K562 (cell line): ENCODE results near the gene ADGRG1. TPM values are rescaled to one million over a fixed set of nuclear protein-coding genes. Genes with fewer than 3 reads are reported as not detected.

Experiments
- ATF3 ChIP-seq, 2 experiments: fragments of 450-650 bp in 1 of 2; sonication (generic) in 1 of 2; formaldehyde crosslinking in 1 of 2; IDR thresholded peaks in 1 of 2; conservative IDR thresholded peaks in 1 of 2; 2 replicates each; pipeline versions ENCODE4 v1.6.1 to v1.8.1; 2016 to 2023; ENCODE audit warnings: mild to moderate bottlenecking in 2 of 2, moderate library complexity in 2 of 2, inconsistent platforms in 1 of 2, missing genetic modification reagents in 1 of 2
- HDAC6 ChIP-seq: IDR thresholded peaks from 2 replicates; pipeline ENCODE4 v1.6.1; 2012; ENCODE audit warnings: low read depth, mild to moderate bottlenecking, control low read depth, inconsistent platforms, low read length, moderate library complexity
- IRF2 ChIP-seq: sonication (generic); formaldehyde crosslinking; IDR thresholded peaks from 2 replicates; pipeline ENCODE4 v1.8.1; 2022; ENCODE audit warnings: mild to moderate bottlenecking, missing genetic modification reagents
- MTA1 ChIP-seq: fragments of 450-650 bp; IDR thresholded peaks from 2 replicates; pipeline ENCODE4 v1.6.1; 2017; ENCODE audit warnings: borderline replicate concordance
- PYGO2 ChIP-seq: fragments of 450-650 bp; IDR thresholded peaks from 2 replicates; pipeline ENCODE4 v1.6.1; 2016; ENCODE audit warnings: mild to moderate bottlenecking, missing genetic modification characterization, moderate library complexity, missing compliant biosample characterization
- RBBP5 ChIP-seq: fragments of 200-600 bp; sonication (generic); IDR thresholded peaks from 2 replicates; pipeline ENCODE4 v1.6.1; 2012; ENCODE audit warnings: borderline replicate concordance, mild to moderate bottlenecking, low read length, control low read depth, inconsistent platforms; ENCODE audit not compliant: insufficient read depth, poor library complexity, severe bottlenecking
- RBM14 ChIP-seq: fragments of 200-400 bp; formaldehyde crosslinking; IDR thresholded peaks from 2 replicates; pipeline ENCODE4 v1.6.1; 2018; ENCODE audit warnings: low read depth, mild to moderate bottlenecking, low read length, moderate library complexity, borderline replicate concordance; ENCODE audit not compliant: insufficient read depth
- U2AF1 ChIP-seq: fragments of 200-400 bp; formaldehyde crosslinking; optimal IDR thresholded peaks from 2 replicates; pipeline ENCODE3; 2017; ENCODE audit warnings: mild to moderate bottlenecking, low read depth, low read length, moderate library complexity
- ZBTB11 ChIP-seq, 3 experiments: fragments of 200-800 bp in 1 of 3; fragments of 250-450 bp in 1 of 3; fragments of 450-650 bp in 1 of 3; sonication (Bioruptor Pico) in 1 of 3; sonication (Bioruptor generic) in 1 of 3; formaldehyde crosslinking in 1 of 3; IDR thresholded peaks; 2 replicates each; pipeline versions ENCODE4 v1.6.1 to v1.8.0; 2016 to 2022; ENCODE audit warnings: mild to moderate bottlenecking in 2 of 3, missing genetic modification characterization in 2 of 3, missing compliant biosample characterization in 1 of 3, moderate library complexity in 1 of 3
- ZC3H8 ChIP-seq: fragments of 450-650 bp; IDR thresholded peaks from 2 replicates; pipeline ENCODE4 v1.6.1; 2017
- ZNF239 ChIP-seq: fragments of 250-450 bp; sonication (Bioruptor Pico); IDR thresholded peaks from 2 replicates; pipeline ENCODE4 v1.4.0; 2020; ENCODE audit warnings: mild to moderate bottlenecking
- ZNF263 ChIP-seq: sonication (generic); formaldehyde crosslinking; IDR thresholded peaks from 2 replicates; pipeline ENCODE4 v1.8.0; 2022; ENCODE audit warnings: mild to moderate bottlenecking, missing genetic modification reagents, borderline replicate concordance
- ZNF778 ChIP-seq: fragments of 450-650 bp; formaldehyde crosslinking; IDR thresholded peaks from 2 replicates; pipeline ENCODE4 v1.4.0; 2020; ENCODE audit warnings: mild to moderate bottlenecking, moderate library complexity
- polyA plus RNA-seq, 8 experiments: library from polyadenylated mRNA; depleted of rRNA in 4 of 8; stranded (reverse) in 5 of 8; unstranded in 3 of 8; fragments of >200 nt; fragmentation: Nextera tagmentation in 2 of 8; fragmentation: Illumina TruSeq in 1 of 8; extraction: Ambion mirVana in 2 of 8; extraction: Trizol in 1 of 8; gene quantifications; 2 replicates each; pipeline versions ENCODE4 v1.2.1 to v1.2.3, GENCODE V29; 2011 to 2014; ENCODE audit warnings: inconsistent platforms in 1 of 8, missing spikeins in 1 of 8
- total RNA-seq, 7 experiments: library from RNA; depleted of rRNA in 6 of 7; stranded (reverse); fragments of >200 nt in 6 of 7; fragmentation: Illumina TruSeq in 2 of 7; extraction: Trizol in 2 of 7; gene quantifications; 2 replicates each; pipeline versions ENCODE4 v1.2.1 to v1.2.3, GENCODE V29; 2011 to 2021; ENCODE audit warnings: low replicate concordance in 1 of 7

ADGRG1 gene
- total and polyA plus RNA-seq, 9 of the 15 experiments (the other 6 are each of a cell fraction or from before 2014, with no cell fraction given), result 0.04 to 0.31 (median 0.16) TPM; not detected in 6

- TF ChIP-seq ZNF778 (CRISPR knock-in tag), result no peak
- TF ChIP-seq U2AF1, result no peak
- no peak for TF ChIP-seq HDAC6
- peak; percentile 49; the same call in 1 of the 2 replicates for TF ChIP-seq MTA1
- TF ChIP-seq ZC3H8, result no peak
- TF ChIP-seq ATF3 (IDR thresholded peaks at IDR 0.05), result peak; percentile 99
- peak; percentile 85 for TF ChIP-seq ATF3 (CRISPR knock-in tag; conservative IDR thresholded peaks at IDR 0.05)
- no peak for TF ChIP-seq ZBTB11 (CRISPR knock-in tag; IDR thresholded peaks at IDR 0.05)
- TF ChIP-seq ZNF239 (CRISPR knock-in tag), result no peak
- TF ChIP-seq IRF2 (CRISPR knock-in tag), result no peak
- peak; percentile 69 for TF ChIP-seq RBBP5
- TF ChIP-seq PYGO2 (tag), result no peak
- peak; percentile 87 for TF ChIP-seq ZNF263 (CRISPR knock-in tag)
- 0 out of 2 replicates have a peak, but pooled peaks have one; percentile 23 for TF ChIP-seq RBM14
- TF ChIP-seq, all 486 proteins: peak for 131
These were observed 39.3 kb downstream of the ADGRG1 start (continued) for GRCh38 chr16:57667526-57668262.
